ENCODE data around the gene PLCB3.

The PLCB3 gene

DNA sequence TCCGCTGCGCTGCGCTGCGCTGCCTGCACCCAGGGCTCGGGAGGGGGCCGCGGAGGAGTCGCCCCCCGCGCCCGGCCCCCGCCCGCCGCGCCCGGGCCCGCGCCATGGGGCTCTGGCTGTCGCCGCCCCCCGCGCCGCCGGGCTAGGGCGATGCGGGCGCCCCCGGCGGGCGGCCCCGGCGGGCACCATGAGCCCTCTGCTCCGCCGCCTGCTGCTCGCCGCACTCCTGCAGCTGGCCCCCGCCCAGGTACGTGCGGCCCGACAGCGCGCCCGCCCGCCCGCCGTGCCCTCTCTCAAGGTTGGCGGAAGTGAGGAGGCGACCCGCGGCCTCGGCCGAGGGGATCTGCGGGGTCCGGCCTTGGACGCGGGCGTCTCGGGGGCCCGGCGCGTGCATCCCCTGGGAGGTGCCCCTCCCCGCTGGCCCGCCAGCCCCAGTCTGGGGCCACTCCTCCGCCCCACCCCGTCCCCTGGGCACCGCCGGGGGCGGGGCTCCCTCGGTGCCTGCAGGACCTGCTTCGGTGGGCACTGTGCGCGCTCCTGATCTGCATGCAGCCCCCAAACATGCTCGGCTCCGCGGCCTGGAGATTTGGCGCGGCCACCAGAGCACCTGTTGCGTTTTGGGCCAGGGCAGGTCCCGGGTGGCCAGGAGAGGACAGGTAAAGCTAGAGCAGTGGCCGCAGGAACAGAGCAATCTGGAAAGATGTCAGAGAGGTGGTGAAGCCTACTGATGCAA is 16.5 kb upstream of the PLCB3 start:
- DNase-seq (ENCODE audit: low spot score): no peak
- in situ Hi-C loops (cut with MboI; ENCODE audit: low sequenced_read_pairs, unreplicated experiment): no loop called here
- TF ChIP-seq, protein P1, sequence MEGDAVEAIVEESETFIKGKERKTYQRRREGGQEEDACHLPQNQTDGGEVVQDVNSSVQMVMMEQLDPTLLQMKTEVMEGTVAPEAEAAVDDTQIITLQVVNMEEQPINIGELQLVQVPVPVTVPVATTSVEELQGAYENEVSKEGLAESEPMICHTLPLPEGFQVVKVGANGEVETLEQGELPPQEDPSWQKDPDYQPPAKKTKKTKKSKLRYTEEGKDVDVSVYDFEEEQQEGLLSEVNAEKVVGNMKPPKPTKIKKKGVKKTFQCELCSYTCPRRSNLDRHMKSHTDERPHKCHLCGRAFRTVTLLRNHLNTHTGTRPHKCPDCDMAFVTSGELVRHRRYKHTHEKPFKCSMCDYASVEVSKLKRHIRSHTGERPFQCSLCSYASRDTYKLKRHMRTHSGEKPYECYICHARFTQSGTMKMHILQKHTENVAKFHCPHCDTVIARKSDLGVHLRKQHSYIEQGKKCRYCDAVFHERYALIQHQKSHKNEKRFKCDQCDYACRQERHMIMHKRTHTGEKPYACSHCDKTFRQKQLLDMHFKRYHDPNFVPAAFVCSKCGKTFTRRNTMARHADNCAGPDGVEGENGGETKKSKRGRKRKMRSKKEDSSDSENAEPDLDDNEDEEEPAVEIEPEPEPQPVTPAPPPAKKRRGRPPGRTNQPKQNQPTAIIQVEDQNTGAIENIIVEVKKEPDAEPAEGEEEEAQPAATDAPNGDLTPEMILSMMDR (IDR thresholded peaks at IDR 0.05; ENCODE audit: borderline replicate concordance, control extremely low read depth, extremely low read depth, insufficient read depth, missing control alignments): no peak

DNA sequence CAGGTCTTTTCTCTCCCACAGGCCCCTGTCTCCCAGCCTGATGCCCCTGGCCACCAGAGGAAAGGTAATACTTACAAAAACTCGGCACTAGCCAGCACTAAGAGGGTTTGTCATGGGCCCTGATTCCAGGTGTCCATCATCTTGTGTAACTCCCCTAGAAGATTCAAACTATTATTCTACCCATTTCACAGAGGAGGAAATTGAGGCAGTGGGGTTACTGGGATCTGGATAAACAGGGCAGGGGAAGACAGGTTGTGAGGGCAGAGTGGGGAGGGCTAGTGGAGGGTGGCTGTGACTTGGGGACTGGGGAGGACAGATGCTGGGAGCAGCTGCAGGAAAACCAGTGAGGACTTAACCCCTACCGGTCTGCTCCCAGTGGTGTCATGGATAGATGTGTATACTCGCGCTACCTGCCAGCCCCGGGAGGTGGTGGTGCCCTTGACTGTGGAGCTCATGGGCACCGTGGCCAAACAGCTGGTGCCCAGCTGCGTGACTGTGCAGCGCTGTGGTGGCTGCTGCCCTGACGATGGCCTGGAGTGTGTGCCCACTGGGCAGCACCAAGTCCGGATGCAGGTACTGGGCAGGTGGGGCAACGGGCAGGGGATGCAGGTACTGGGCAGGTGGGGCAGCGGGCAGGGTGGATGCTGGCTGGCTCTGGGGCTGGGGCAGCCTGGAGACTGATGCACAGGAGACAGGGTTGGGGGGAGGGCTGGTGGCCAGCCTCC is 15.7 kb upstream of the PLCB3 start:
- TF ChIP-seq, protein P1 (IDR thresholded peaks at IDR 0.05; ENCODE audit: borderline replicate concordance, control extremely low read depth, extremely low read depth, insufficient read depth, missing control alignments): no peak
- no peak for DNase-seq (ENCODE audit: low spot score)
- in situ Hi-C loops (cut with MboI; ENCODE audit: low sequenced_read_pairs, unreplicated experiment): no loop called here

DNA sequence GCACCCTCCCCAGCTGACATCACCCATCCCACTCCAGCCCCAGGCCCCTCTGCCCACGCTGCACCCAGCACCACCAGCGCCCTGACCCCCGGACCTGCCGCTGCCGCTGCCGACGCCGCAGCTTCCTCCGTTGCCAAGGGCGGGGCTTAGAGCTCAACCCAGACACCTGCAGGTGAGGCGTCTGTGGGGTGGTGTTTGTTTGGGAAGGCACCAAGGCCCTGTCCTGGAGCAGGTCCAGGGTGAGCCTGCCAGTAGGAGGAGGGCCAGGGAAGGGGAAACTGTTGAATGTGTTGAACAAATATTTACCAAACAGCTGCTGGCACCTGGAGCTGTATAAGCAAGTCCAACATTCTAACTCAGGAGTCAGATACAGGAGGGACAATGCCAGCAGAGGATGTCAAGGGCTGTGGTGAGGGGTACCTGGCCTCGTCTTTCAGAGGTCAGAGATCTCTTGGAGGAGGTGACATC is 13.8 kb upstream of the PLCB3 start:
- in situ Hi-C loops (cut with MboI; ENCODE audit: low sequenced_read_pairs, unreplicated experiment): no loop called here
- DNase-seq (ENCODE audit: low spot score): no peak
- TF ChIP-seq, protein P1 (IDR thresholded peaks at IDR 0.05; ENCODE audit: borderline replicate concordance, control extremely low read depth, extremely low read depth, insufficient read depth, missing control alignments): no peak

DNA sequence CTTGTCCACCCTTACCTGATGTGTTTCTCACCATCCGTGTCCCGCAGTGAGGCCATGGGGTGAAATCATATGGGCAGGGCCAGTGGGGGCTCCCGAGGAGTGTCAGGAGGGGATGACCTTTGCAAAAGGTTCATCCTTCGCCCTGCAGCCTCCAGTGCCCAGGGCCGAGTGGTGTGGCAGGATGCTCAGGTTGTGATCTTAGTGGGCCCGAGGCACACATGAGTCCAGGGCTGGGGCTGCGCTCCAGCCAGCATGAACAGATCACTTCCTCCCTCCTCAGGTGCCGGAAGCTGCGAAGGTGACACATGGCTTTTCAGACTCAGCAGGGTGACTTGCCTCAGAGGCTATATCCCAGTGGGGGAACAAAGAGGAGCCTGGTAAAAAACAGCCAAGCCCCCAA is 13.3 kb upstream of the PLCB3 start:
- TF ChIP-seq, protein P1 (IDR thresholded peaks at IDR 0.05; ENCODE audit: borderline replicate concordance, control extremely low read depth, extremely low read depth, insufficient read depth, missing control alignments): no peak
- DNase-seq (ENCODE audit: low spot score): no peak
- in situ Hi-C loops (cut with MboI; ENCODE audit: low sequenced_read_pairs, unreplicated experiment): no loop called here

DNA sequence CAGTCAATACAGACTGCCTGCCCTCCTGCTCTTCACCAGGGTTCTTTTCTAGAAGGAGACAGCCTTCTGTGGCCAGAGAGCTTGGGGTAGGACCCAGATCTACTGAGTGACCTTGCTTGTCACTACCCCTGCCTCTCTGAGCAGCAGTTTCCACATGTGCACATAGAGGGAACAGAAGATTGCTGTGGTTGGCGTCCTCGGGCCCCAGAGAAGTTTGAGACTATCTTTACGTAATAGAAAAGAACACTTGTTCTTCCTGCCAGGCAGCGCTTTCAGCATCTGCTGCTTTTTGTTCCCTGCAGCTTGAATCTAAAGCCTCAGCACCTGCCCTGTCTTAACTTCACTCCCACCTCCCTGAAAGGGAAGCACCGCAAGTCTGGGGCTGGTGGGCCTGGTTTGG is 12.3 kb upstream of the PLCB3 start:
- TF ChIP-seq, protein P1 (IDR thresholded peaks at IDR 0.05; ENCODE audit: borderline replicate concordance, control extremely low read depth, extremely low read depth, insufficient read depth, missing control alignments): no peak
- DNase-seq (ENCODE audit: low spot score): no peak
- in situ Hi-C loops (cut with MboI; ENCODE audit: low sequenced_read_pairs, unreplicated experiment): no loop called here

DNA sequence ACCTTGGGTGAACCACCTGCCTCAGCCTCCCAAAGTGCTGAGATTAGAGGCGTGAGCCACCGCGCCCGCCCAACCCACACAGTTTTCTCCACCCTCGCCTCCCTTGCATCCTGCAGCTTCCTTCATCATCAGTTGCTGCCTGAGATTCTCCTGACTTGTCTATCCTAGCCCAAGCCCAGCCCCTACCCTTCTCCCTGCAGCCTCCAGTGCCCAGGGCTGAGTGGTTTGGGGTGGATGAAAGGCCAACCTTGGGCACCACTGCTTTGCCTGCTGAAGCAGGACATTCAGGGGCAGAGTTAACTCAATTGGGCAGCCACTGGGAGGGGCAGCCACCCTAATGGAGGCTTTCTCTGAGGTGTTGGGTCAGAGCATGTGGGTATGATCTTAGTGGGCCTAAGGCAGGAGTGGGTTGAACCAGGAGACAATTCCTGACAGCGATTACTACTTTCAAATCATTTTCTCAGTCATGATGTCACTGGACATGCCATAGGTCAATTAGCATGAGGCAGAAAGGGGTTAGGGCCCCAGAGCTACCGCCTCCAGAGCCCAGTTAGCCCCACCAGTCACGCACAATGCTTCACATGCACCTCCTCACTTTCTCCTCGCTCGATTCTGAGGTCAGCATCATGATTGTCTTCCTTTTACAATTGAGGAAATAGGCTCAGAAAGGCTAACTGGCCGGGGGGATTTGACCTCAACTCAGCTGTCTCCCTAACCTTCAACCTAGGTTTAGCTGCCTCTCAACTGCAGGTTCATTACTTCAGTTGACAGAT is 11.5 kb upstream of the PLCB3 start:
- TF ChIP-seq, protein P1 (IDR thresholded peaks at IDR 0.05; ENCODE audit: borderline replicate concordance, control extremely low read depth, extremely low read depth, insufficient read depth, missing control alignments): no peak
- in situ Hi-C loops (cut with MboI; ENCODE audit: low sequenced_read_pairs, unreplicated experiment): no loop called here
- peak; percentile 75 for DNase-seq (ENCODE audit: low spot score)

Data from GM13976 (cell line).